NCI-H2107 (cell line): ENCODE measurements around the gene TMED10.
"Not testable (repeated sequence)": the region's sequence is repeated elsewhere in the genome, so short reads cannot be mapped to it uniquely, and the experiment has no call there.

Experiments
- DNase-seq: peaks from one replicate; lab custom pipeline; 2025; lab: John Stamatoyannopoulos, UW

The TMED10 gene

GRCh38 chr14:75158843-75159614 is 17.4 kb downstream of the TMED10 start:
- DNase-seq, result no peak

- DNase-seq, result no peak
Observed at GRCh38 chr14:75156901-75157300, 19.5 kb downstream of the TMED10 start.

- no peak for DNase-seq
Observed at GRCh38 chr14:75156111-75156510, 20.3 kb downstream of the TMED10 start.

- no peak for DNase-seq
Observed at GRCh38 chr14:75155169-75155568, 21.2 kb downstream of the TMED10 start.

GRCh38 chr14:75153295-75153694 is 23.1 kb downstream of the TMED10 start:
- no peak for DNase-seq

GRCh38 chr14:75151851-75152250 is 24.6 kb downstream of the TMED10 start:
- no peak for DNase-seq

GRCh38 chr14:75150637-75151036 is 25.8 kb downstream of the TMED10 start:
- not testable (repeated sequence) for DNase-seq

- DNase-seq, result no peak
Observed at GRCh38 chr14:75150150-75150549, 26.3 kb downstream of the TMED10 start.

- DNase-seq, result no peak
Observed at GRCh38 chr14:75147423-75148071, 28.9 kb downstream of the TMED10 start.

- DNase-seq, result no peak
Observed at GRCh38 chr14:75144944-75145343, 31.5 kb downstream of the TMED10 start.

GRCh38 chr14:75143761-75144527 is 32.5 kb downstream of the TMED10 start:
- no peak for DNase-seq

- DNase-seq, result no peak
Observed at GRCh38 chr14:75142494-75142893, 33.9 kb downstream of the TMED10 start.

GRCh38 chr14:75141967-75142366 is 34.4 kb downstream of the TMED10 start:
- no peak for DNase-seq

GRCh38 chr14:75141062-75141461 is 35.4 kb downstream of the TMED10 start:
- no peak for DNase-seq

- no peak for DNase-seq
Observed at GRCh38 chr14:75140620-75141019, 35.8 kb downstream of the TMED10 start.

GRCh38 chr14:75139185-75139584 is 37.2 kb downstream of the TMED10 start:
- no peak for DNase-seq

GRCh38 chr14:75138492-75138891 is 37.9 kb downstream of the TMED10 start:
- DNase-seq, result no peak

GRCh38 chr14:75134644-75135043 is 41.8 kb downstream of the TMED10 start:
- DNase-seq, result no peak

- DNase-seq, result no peak
Observed at GRCh38 chr14:75133597-75133996, 42.8 kb downstream of the TMED10 start.

- DNase-seq, result peak; percentile 85
Observed at GRCh38 chr14:75132382-75133086, 43.9 kb downstream of the TMED10 start.

GRCh38 chr14:75128596-75128990 is 47.8 kb downstream of the TMED10 start:
- peak; percentile 21 for DNase-seq

GRCh38 chr14:75127903-75128595 is 48.4 kb downstream of the TMED10 start:
- no peak for DNase-seq
